ENCODE data around the gene TEAD1. TPM values are rescaled to one million over a fixed set of nuclear protein-coding genes. Genes with fewer than 3 reads are reported as not detected.

The TEAD1 gene
- total RNA-seq, 4 donors from 2014 or later = 45.7 to 88.7 (median 71.4) TPM

GRCh38 chr11:12686246-12687060, 12.2 kb downstream of the TEAD1 start:
- TF ChIP-seq CTCF (IDR thresholded peaks at IDR 0.05) (no peak), POLR2A (IDR thresholded peaks at IDR 0.05) (no peak)
- WGBS, 2 donors = 83 to 93% methylated on average over 2 of the region's 2 CpGs
- DNase-seq (ENCODE audit: low spot score in 2 of 2) = no peak
- intact Hi-C loops (cut with DNase I; ENCODE audit: low total_unique reads) = no loop called here
- no peak overlapping the region for H3K4me3 ChIP-seq (ENCODE audit: low read depth, poor library complexity, severe bottlenecking)

GRCh38 chr11:12687216-12687623, 13.0 kb downstream of the TEAD1 start:
- intact Hi-C loops (cut with DNase I; ENCODE audit: low total_unique reads) = no loop called here
- 50 to 63% methylated on average over 1 of the region's 1 CpG for WGBS, 2 donors
- DNase-seq (ENCODE audit: low spot score in 2 of 2) = no peak
- no peak for TF ChIP-seq POLR2A (IDR thresholded peaks at IDR 0.05)
- no peak for TF ChIP-seq CTCF (IDR thresholded peaks at IDR 0.05)
- no peak overlapping the region for H3K4me3 ChIP-seq (ENCODE audit: low read depth, poor library complexity, severe bottlenecking)

- WGBS, 2 donors = 71 to 84% methylated on average over 3 of the region's 3 CpGs
- intact Hi-C loops (cut with DNase I; ENCODE audit: low total_unique reads) = no loop called here
- H3K4me3 ChIP-seq (ENCODE audit: low read depth, poor library complexity, severe bottlenecking) = no peak overlapping the region
- TF ChIP-seq POLR2A (IDR thresholded peaks at IDR 0.05) = no peak
- no peak for TF ChIP-seq CTCF (IDR thresholded peaks at IDR 0.05)
- no peak for DNase-seq (ENCODE audit: low spot score in 2 of 2)
Measured at GRCh38 chr11:12687740-12688139, 13.5 kb downstream of the TEAD1 start.

- TF ChIP-seq CTCF (IDR thresholded peaks at IDR 0.05) = no peak
- TF ChIP-seq POLR2A (IDR thresholded peaks at IDR 0.05) = no peak
- DNase-seq (ENCODE audit: low spot score in 2 of 2) = no peak
- intact Hi-C loops (cut with DNase I; ENCODE audit: low total_unique reads) = no loop called here
- 62 to 78% methylated on average over 3 of the region's 3 CpGs for WGBS, 2 donors
- H3K4me3 ChIP-seq (ENCODE audit: low read depth, poor library complexity, severe bottlenecking) = no peak overlapping the region
Measured at GRCh38 chr11:12689029-12689755, 15.0 kb downstream of the TEAD1 start.

GRCh38 chr11:12690663-12691062, 16.4 kb downstream of the TEAD1 start:
- DNase-seq (ENCODE audit: low spot score in 2 of 2) = no peak
- WGBS, 2 donors = 96 to 97% methylated on average over 8 of the region's 8 CpGs
- intact Hi-C loops (cut with DNase I; ENCODE audit: low total_unique reads) = no loop called here

More at GRCh38 chr11:12690663-12691062, 16.4 kb downstream of the TEAD1 start:
- no peak overlapping the region for H3K4me3 ChIP-seq (ENCODE audit: low read depth, poor library complexity, severe bottlenecking)
- no peak for TF ChIP-seq POLR2A (IDR thresholded peaks at IDR 0.05)
- no peak for TF ChIP-seq CTCF (IDR thresholded peaks at IDR 0.05)
